OCI-LY1 (cell line): ENCODE data around the gene SNX8.

Experiments used
- CTCF ChIP-seq: fragments of 200-600 bp; sonication (generic), shearing (Covaris generic); IDR thresholded peaks from 2 replicates; pipeline ENCODE4 v1.5.1; 2017; ENCODE audit warnings: mild to moderate bottlenecking, antibody characterized with exemption, low read length, moderate library complexity, mixed read lengths
- EZH2 ChIP-seq: fragments of 200-600 bp; sonication (generic), shearing (Covaris generic); IDR thresholded peaks from 2 replicates; pipeline ENCODE4 v1.8.0; 2017; ENCODE audit warnings: borderline replicate concordance, mixed run types, mild to moderate bottlenecking, antibody characterized with exemption, low read length, moderate library complexity, mixed read lengths

GRCh38 chr7:2350861-2351260 is 36.6 kb upstream of the SNX8 start:
- TF ChIP-seq CTCF (no peak), EZH2 (no peak)
